B cell (primary cell): Measurements from ENCODE around the gene ST8SIA6. TPM values are rescaled to one million over a fixed set of nuclear protein-coding genes. Genes with fewer than 3 reads are reported as not detected.

Experiments used
- ATAC-seq: fragments of 200-7000 bp; cut with Tn5 transposase; one replicate; pipeline ENCODE4 v1.10.0; 2021; ENCODE audit warnings: low read depth, mild to moderate bottlenecking, moderate number of reproducible peaks, moderate library complexity
- CTCF ChIA-PET: fragments of 350-600 bp; sonication (Branson Sonifier 250); formaldehyde crosslinking; loops from one replicate; lab custom pipeline; 2021; ENCODE audit warnings: antibody characterized with exemption, inconsistent platforms; lab: Charles Lee
- POLR2A ChIA-PET: fragments of 350-600 bp; sonication (Branson Sonifier 250); formaldehyde crosslinking; loops from one replicate; lab custom pipeline; 2021; ENCODE audit warnings: antibody characterized with exemption; lab: Charles Lee
- DNase-seq: peaks from one replicate; pipeline ENCODE4 v3.0.0; 2013
- H2AFZ ChIP-seq: 2 replicates; pipeline ENCODE4 v1.6.1; 2012; ENCODE audit warnings: mild to moderate bottlenecking, low read depth, low read length; ENCODE audit not compliant: insufficient read depth, poor library complexity, severe bottlenecking
- H3K27ac ChIP-seq, 2 donors: 1 replicate in 1 of 2; 2 replicates in 1 of 2; pipeline ENCODE4 v1.5.1; 2012 to 2013; ENCODE audit warnings: low read length in 2 of 2, mild to moderate bottlenecking in 2 of 2, moderate library complexity in 1 of 2
- H3K27me3 ChIP-seq, 4 experiments: fragments of 200-600 bp in 1 of 4; sonication (generic) in 1 of 4; replicated peaks in 1 of 4; 1 replicate in 2 of 4; 2 replicates in 2 of 4; pipeline versions ENCODE4 v1.6.1 to v1.7.0; 2013 to 2016; ENCODE audit warnings: low read length in 3 of 4, mild to moderate bottlenecking in 2 of 4, mixed read lengths in 1 of 4, moderate library complexity in 1 of 4; ENCODE audit not compliant: insufficient read depth in 4 of 4, control insufficient read depth in 3 of 4; ENCODE audit errors: control extremely low read depth in 1 of 4
- H3K36me3 ChIP-seq, 2 experiments: replicated peaks in 1 of 2; 1 replicate in 1 of 2; 2 replicates in 1 of 2; pipeline versions ENCODE4 v1.6.1 to v1.7.1; 2013; ENCODE audit warnings: low read length in 1 of 2; ENCODE audit not compliant: insufficient read depth in 2 of 2, control insufficient read depth in 1 of 2; ENCODE audit errors: control extremely low read depth in 1 of 2, extremely low read depth in 1 of 2
- H3K4me1 ChIP-seq, 2 donors: fragments of 200-600 bp in 1 of 2; sonication (generic) in 1 of 2; 1 replicate in 1 of 2; 2 replicates in 1 of 2; pipeline versions ENCODE4 v1.5.1 to v1.6.1; 2013 to 2017; ENCODE audit warnings: low read length in 2 of 2; ENCODE audit not compliant: control insufficient read depth in 2 of 2, insufficient read depth in 2 of 2
- H3K4me2 ChIP-seq: replicated peaks from 2 replicates; pipeline ENCODE3; 2012; ENCODE audit warnings: mild to moderate bottlenecking, low read depth, low read length; ENCODE audit not compliant: poor library complexity, severe bottlenecking
- H3K4me3 ChIP-seq, 5 experiments: fragments of 200-600 bp in 1 of 5; sonication (generic) in 1 of 5; 1 replicate in 3 of 5; 2 replicates in 2 of 5; pipeline versions ENCODE4 v1.5.1 to v1.7.0; 2011 to 2016; ENCODE audit warnings: low read length in 4 of 5, mild to moderate bottlenecking in 4 of 5, low read depth in 2 of 5, control low read depth in 1 of 5, moderate library complexity in 1 of 5; ENCODE audit not compliant: insufficient read depth in 1 of 5; ENCODE audit errors: control extremely low read depth in 1 of 5, extremely low read depth in 1 of 5
- H3K79me2 ChIP-seq: fragments of 200-600 bp; sonication (generic); one replicate; pipeline ENCODE4 v1.6.0; 2016; ENCODE audit warnings: low read length; ENCODE audit not compliant: control insufficient read depth, insufficient read depth
- H3K9ac ChIP-seq: fragments of 200-600 bp; sonication (generic); 2 replicates; pipeline ENCODE4 v1.6.1; 2017; ENCODE audit warnings: mild to moderate bottlenecking, low read length, moderate library complexity
- H3K9me3 ChIP-seq, 3 donors: one replicate each; pipeline versions ENCODE4 v1.6.1 to v1.7.1; 2013; ENCODE audit warnings: low read length in 2 of 3; ENCODE audit not compliant: control insufficient read depth in 2 of 3, insufficient read depth in 1 of 3; ENCODE audit errors: control extremely low read depth in 1 of 3
- H4K20me1 ChIP-seq: 2 replicates; pipeline ENCODE4 v1.6.0; 2012; ENCODE audit warnings: mild to moderate bottlenecking, low read length; ENCODE audit not compliant: insufficient read depth, control insufficient read depth, poor library complexity, severe bottlenecking
- H3K27ac Mint-ChIP-seq: one replicate; pipeline ENCODE4 v1.8.0; 2021; ENCODE audit warnings: mixed read lengths
- H3K27me3 Mint-ChIP-seq: one replicate; pipeline ENCODE4 v1.8.0; 2021; ENCODE audit warnings: mixed read lengths
- H3K4me1 Mint-ChIP-seq: one replicate; pipeline ENCODE4 v1.8.0; 2021; ENCODE audit warnings: mixed read lengths
- H3K4me3 Mint-ChIP-seq: one replicate; pipeline ENCODE4 v1.8.0; 2021; ENCODE audit warnings: mixed read lengths
- H3K9me3 Mint-ChIP-seq: one replicate; pipeline ENCODE4 v1.8.0; 2022; ENCODE audit warnings: mixed read lengths; ENCODE audit not compliant: insufficient read depth
- EZH2 ChIP-seq: IDR thresholded peaks from 2 replicates; pipeline ENCODE4 v1.6.1; 2012; ENCODE audit warnings: borderline replicate concordance, low read depth, mild to moderate bottlenecking, moderate library complexity, low read length; ENCODE audit not compliant: insufficient read depth, poor library complexity, severe bottlenecking
- WGBS: methylation state at CpG from one replicate; pipeline ENCODE4 v1.1.5; 2013; ENCODE audit warnings: missing lambda C conversion rate; ENCODE audit not compliant: insufficient coverage; 5-methylcytosine and 5-hydroxymethylcytosine counted together
- intact Hi-C: fragments of 100-400 bp; cut with micrococcal nuclease; formaldehyde crosslinking; loops from one replicate; pipeline ENCODE4 v1.10.0; 2022
- polyA plus RNA-seq: library from polyadenylated mRNA; depleted of rRNA; stranded (reverse); fragments of >200 nt; gene quantifications from 2 replicates; pipeline ENCODE4 v1.2.3, GENCODE V29; 2012
- total RNA-seq, 2 donors: library from RNA; stranded (reverse); fragments of 120-200 nt in 1 of 2; gene quantifications; 1 replicate in 1 of 2; 2 replicates in 1 of 2; pipeline versions ENCODE4 v1.2.3 to v1.2.4, GENCODE V29; 2013 to 2022
- TF ChIP-seq, protein P1 (sequence below): fragments of 200-600 bp; IDR thresholded peaks from one replicate; pipeline ENCODE4 v1.8.0; 2022; ENCODE audit warnings: antibody characterized with exemption, mild to moderate bottlenecking

The ST8SIA6 gene
- total and polyA plus RNA-seq, 2 donors (not counting 1 experiment from before 2014, with no cell fraction given), result 0.04 TPM; not detected in 1

- TF ChIP-seq, protein P1, sequence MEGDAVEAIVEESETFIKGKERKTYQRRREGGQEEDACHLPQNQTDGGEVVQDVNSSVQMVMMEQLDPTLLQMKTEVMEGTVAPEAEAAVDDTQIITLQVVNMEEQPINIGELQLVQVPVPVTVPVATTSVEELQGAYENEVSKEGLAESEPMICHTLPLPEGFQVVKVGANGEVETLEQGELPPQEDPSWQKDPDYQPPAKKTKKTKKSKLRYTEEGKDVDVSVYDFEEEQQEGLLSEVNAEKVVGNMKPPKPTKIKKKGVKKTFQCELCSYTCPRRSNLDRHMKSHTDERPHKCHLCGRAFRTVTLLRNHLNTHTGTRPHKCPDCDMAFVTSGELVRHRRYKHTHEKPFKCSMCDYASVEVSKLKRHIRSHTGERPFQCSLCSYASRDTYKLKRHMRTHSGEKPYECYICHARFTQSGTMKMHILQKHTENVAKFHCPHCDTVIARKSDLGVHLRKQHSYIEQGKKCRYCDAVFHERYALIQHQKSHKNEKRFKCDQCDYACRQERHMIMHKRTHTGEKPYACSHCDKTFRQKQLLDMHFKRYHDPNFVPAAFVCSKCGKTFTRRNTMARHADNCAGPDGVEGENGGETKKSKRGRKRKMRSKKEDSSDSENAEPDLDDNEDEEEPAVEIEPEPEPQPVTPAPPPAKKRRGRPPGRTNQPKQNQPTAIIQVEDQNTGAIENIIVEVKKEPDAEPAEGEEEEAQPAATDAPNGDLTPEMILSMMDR, result no peak
- TF ChIP-seq EZH2, result no peak
- intact Hi-C loops, result no loop called here
- 56% methylated on average over 1 of the region's 4 CpGs for WGBS
- H3K9me3 Mint-ChIP-seq, result peaks cover 3% of the 10 kb centered on the region
- no peaks in the 10 kb centered on the region for H4K20me1 ChIP-seq
- H3K27ac Mint-ChIP-seq, result no peak overlapping the region
- H3K27me3 Mint-ChIP-seq, result peaks cover 8% of the 10 kb centered on the region
- ChIA-PET CTCF (no interaction called here), POLR2A (no interaction called here)
- DNase-seq (no peak), ATAC-seq (no peak)
- peaks cover 0 to 2% (median 0%) of the 10 kb centered on the region in 4 experiments for H3K27me3 ChIP-seq
- no peak overlapping the region for H3K4me3 Mint-ChIP-seq
- H3K36me3 ChIP-seq, result no peaks in the 10 kb centered on the region
- H3K9me3 ChIP-seq, result peaks cover 0 to 13% (median 8%) of the 10 kb centered on the region in 3 donors
- no peak overlapping the region for H3K4me3 ChIP-seq
- no peak overlapping the region for H2AFZ ChIP-seq
- H3K79me2 ChIP-seq, result no peaks in the 10 kb centered on the region
- H3K27ac ChIP-seq, result no peak overlapping the region
- H3K4me1 Mint-ChIP-seq, result no peaks in the 10 kb centered on the region
- no peak overlapping the region for H3K4me2 ChIP-seq
- H3K4me1 ChIP-seq, result no peaks in the 10 kb centered on the region
- H3K9ac ChIP-seq, result no peak overlapping the region
Measured at GRCh38 chr10:17344206-17344605, 110.2 kb downstream of the ST8SIA6 start.

GRCh38 chr10:17343118-17343517 lies 111.3 kb downstream of the ST8SIA6 start:
- Mint-ChIP-seq H3K9me3 (peaks cover 3% of the 10 kb centered on the region), H3K27me3 (peaks cover 8% of the 10 kb centered on the region), H3K27ac (no peak overlapping the region), H3K4me3 (no peak overlapping the region), H3K4me1 (no peaks in the 10 kb centered on the region)
- no CpG with 5 or more reads among the region's 3 CpGs for WGBS
- no peak for TF ChIP-seq EZH2
- TF ChIP-seq, protein P1, result no peak
- Histone ChIP-seq H3K79me2 (no peaks in the 10 kb centered on the region), H3K27me3 (peaks cover 0 to 2% (median 0%) of the 10 kb centered on the region in 4 experiments), H3K9ac (no peak overlapping the region), H2AFZ (no peak overlapping the region), H3K36me3 (no peaks in the 10 kb centered on the region), H3K27ac (no peak overlapping the region), H3K4me1 (no peaks in the 10 kb centered on the region), H3K4me2 (no peak overlapping the region), H3K4me3 (no peak overlapping the region), H4K20me1 (no peaks in the 10 kb centered on the region), H3K9me3 (peaks cover 0 to 13% (median 8%) of the 10 kb centered on the region in 3 donors)
- no peak for DNase-seq
- intact Hi-C loops, result no loop called here
- ChIA-PET CTCF (no interaction called here), POLR2A (no interaction called here)
- no peak for ATAC-seq
